HG03066 (cell line): ENCODE measurements around the gene FAM181A.
A peak's percentile ranks its signal among the peaks of the same experiment; 100 is the strongest.

ENCODE experiments used
- ATAC-seq: cut with Tn5 transposase; IDR thresholded peaks from one replicate; pipeline ENCODE4 v1.9.1; 2021; ENCODE audit warnings: low read depth; ENCODE audit not compliant: unreplicated experiment

FAM181A gene

DNA sequence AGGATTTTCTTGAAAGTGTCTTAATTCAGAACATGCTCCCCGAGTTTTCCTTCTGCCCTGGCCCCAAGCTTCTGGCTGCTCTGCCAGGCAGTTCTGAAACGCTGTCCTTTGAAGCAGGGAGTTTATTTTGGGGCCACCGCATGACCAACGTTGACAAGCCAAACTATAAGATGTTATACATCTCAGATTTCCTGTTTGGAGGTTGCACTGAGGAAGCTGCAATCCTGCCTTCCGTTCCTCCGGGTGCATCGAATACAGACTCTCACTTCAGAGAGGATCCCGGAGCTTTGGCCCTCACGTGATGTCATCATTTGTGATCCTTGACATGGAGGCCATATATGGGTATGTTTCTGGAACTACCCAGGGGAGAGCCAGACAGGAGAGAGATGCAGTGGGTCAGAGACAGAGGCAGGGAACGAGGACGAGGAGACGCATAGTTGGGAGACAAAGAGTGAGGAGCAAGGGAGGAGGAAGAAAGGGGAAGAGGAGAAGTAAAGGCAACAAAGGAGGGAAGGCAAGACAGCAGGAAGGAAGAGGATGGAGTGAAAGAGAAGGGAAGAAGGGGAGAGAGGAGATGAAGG is 49.4 kb downstream of the FAM181A start, which contains the start of gene ASB2:
TSS of gene ASB2 (minus strand) at position 94 of the 581 bp plus-strand sequence. CDS start 12,031 bp downstream, outside the sequence.
- peak; percentile 6 for ATAC-seq

DNA sequence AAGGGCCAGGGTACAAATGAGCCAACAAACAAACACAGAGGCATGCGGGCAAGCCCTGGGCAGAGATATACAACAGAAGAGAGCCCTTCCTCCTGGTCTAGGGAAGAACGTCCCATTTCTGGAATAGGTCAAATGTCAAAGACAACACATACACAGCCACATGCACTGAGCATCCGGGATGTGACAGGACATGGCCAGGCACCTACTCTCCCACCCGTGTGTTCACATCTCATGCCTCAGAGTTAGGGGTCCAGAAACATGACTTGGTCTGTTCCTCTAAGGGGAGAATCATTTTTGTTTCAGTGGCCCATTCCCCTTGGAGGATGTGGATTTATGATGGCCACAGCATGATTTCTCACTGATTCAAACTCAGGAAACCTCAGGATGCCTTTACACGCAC is 50.0 kb downstream of the FAM181A start:
- no peak for ATAC-seq

DNA sequence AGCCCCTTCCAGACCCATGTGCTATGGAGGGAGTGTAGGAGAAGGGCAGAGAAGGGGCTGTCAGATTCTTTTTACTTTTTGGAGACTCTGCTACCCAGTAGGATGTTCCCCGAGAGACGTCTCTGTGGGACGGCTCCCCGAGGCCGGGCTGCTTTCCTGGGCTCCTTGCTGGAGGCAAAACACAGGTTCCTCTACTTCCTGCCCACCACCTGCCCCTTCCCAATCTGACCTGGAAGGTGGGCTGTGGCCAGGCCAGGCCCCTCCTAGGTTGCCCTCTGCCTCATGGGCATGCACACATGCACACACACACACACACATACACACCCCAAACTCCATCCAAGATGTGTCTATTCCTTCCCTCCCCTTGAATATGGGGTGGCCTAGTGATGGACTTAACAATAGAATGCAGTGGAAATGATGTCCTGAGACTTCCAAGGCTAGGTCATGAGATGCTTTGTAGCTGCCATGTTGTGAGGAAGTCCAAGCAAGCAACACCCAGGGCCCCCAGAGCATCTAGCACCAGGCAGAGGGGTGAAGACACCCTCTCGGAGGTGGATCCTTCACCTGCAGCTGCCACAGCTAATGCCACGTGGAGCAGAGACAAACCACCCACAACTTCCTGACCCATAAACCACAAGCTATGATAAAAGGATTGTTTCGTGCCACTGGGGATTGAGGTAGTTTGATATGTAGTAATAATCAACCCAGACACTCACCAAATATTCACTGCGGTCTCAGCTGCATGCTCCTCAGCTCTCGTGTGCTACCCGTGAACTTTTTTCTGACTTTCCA is 50.8 kb downstream of the FAM181A start:
- ATAC-seq, result peak; percentile 48

DNA sequence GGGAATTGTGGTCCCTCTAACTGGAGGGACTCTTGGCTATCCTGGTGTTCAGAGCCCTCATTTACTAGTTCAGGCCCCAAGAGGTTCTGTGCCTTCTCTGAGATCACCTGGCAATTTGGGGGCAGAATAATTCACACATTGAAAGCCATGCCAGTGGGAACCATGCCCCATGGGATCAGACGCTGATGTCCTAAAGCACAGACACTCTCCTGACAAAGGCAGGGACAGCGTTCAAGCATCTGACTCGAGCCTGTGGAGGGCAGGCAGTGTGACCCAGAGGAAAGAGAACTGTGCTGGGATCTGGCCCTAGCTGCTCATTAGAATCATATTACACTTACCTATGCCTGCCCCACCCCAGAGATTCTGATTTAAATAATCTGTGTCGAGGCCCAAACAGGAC is 51.6 kb downstream of the FAM181A start:
- no peak for ATAC-seq
